ENCODE results near the gene VSTM5. TPM values are rescaled to one million over a fixed set of nuclear protein-coding genes. Genes with fewer than 3 reads are reported as not detected.

Gene VSTM5
- total and polyA plus RNA-seq, 2 of the 8 experiments (the other 6 are each of a cell fraction or from before 2014, with no cell fraction given), result 0.22 to 0.70 TPM

GRCh38 chr11:93870616-93871015 is 20.2 kb upstream of the VSTM5 start (continued):
- TF ChIP-seq TCF12 (IDR thresholded peaks at IDR 0.05; ENCODE audit: low read depth, low read length), result no peak
